Omental fat pad (tissue), 4 donors: ENCODE measurements around the gene SH2D3A. TPM values are rescaled to one million over a fixed set of nuclear protein-coding genes. Genes with fewer than 3 reads are reported as not detected.

Experiments used
- ATAC-seq: fragments of 150-250 bp; one replicate; pipeline ENCODE4 v1.9.1; 2016; ENCODE audit warnings: mild to moderate bottlenecking, moderate library complexity; ENCODE audit not compliant: low FRiP score
- DNase-seq: peaks from one replicate; pipeline ENCODE4 v3.0.0-alpha.2; 2019; ENCODE audit warnings: low spot score
- total RNA-seq, 4 donors: library from RNA; depleted of rRNA; stranded (reverse); fragments of >200 nt; gene quantifications; one replicate each; pipeline ENCODE4 v1.1.0, GENCODE V29; 2016
- TF ChIP-seq, protein P1 (sequence below), 3 donors: fragments of 450-650 bp; IDR thresholded peaks; one replicate each; pipeline ENCODE4 v1.5.1; 2016 to 2017; ENCODE audit warnings: antibody characterized with exemption in 3 of 3, mild to moderate bottlenecking in 3 of 3, moderate library complexity in 2 of 3

SH2D3A gene
- total RNA-seq, 4 donors from 2014 or later, result 1.3 to 3.4 (median 2.0) TPM; not detected in 1

DNA sequence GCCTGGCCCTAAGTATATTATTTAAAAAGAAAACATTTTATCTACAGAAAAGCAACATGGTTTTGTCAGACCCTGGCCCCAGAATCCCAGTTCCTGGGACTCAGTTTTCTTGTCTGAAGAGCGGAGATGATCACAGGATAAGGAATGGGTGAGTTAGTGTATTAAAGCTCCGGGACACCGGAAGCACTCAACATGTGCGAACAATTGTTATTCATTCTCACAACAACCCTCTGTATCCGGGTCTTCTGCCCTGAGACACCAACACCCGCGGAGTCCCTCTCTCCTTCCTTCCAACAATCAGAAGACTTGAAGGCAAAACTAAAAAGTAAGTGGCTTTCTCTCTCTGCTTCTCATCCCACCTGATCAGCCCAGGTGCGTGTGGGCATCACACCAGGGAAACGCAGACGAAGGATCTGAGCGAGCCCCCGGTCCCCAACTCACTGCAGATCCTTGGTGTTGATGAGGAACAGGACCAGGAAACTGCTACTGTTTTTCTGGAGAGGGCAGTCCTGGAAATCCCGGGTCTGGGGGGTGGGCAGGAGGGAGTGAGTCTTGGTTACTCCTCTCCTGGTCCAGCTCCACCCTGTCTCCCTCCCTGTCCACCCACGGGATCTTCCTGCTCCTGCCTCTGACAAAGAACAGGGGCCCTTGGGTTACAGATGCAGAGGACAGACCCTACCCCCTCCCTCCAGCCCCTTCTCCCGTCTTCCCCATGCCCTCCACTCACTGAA lies 31.9 kb downstream of the SH2D3A start:
- TF ChIP-seq, protein P1, sequence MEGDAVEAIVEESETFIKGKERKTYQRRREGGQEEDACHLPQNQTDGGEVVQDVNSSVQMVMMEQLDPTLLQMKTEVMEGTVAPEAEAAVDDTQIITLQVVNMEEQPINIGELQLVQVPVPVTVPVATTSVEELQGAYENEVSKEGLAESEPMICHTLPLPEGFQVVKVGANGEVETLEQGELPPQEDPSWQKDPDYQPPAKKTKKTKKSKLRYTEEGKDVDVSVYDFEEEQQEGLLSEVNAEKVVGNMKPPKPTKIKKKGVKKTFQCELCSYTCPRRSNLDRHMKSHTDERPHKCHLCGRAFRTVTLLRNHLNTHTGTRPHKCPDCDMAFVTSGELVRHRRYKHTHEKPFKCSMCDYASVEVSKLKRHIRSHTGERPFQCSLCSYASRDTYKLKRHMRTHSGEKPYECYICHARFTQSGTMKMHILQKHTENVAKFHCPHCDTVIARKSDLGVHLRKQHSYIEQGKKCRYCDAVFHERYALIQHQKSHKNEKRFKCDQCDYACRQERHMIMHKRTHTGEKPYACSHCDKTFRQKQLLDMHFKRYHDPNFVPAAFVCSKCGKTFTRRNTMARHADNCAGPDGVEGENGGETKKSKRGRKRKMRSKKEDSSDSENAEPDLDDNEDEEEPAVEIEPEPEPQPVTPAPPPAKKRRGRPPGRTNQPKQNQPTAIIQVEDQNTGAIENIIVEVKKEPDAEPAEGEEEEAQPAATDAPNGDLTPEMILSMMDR (IDR thresholded peaks at IDR 0.05), result no peak
- ATAC-seq (no peak), DNase-seq (no peak)

DNA sequence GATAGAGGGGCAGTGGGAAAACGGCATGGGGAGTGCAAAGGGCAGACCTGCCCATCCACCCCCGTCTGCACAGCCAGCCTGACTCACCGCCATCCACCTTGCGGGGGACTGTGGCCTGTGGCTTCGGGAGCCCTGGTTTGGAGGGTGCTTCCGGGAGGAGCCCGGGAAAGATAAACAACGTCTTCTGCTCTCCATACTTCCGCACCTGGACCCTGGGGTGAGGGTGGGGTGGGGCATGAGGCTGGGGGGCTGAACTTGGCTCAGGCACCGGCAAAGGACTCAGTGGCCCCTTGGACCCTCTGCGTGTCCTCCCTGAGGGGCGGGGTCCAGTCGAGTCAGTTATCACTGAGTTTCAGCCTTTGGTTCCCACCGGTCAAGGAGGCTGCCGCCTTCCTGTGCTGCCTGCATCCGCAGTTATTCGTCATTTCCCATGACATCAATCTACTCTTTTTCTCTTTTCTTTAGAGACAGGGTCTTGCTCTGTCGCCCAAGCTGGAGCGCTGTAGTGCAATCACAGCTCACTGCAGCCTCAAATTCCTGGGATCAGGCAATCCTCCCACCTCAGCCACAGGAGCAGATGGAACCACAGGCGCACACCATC lies 33.0 kb downstream of the SH2D3A start:
- DNase-seq (no peak), ATAC-seq (no peak)
- TF ChIP-seq, protein P1 (IDR thresholded peaks at IDR 0.05), result no peak

DNA sequence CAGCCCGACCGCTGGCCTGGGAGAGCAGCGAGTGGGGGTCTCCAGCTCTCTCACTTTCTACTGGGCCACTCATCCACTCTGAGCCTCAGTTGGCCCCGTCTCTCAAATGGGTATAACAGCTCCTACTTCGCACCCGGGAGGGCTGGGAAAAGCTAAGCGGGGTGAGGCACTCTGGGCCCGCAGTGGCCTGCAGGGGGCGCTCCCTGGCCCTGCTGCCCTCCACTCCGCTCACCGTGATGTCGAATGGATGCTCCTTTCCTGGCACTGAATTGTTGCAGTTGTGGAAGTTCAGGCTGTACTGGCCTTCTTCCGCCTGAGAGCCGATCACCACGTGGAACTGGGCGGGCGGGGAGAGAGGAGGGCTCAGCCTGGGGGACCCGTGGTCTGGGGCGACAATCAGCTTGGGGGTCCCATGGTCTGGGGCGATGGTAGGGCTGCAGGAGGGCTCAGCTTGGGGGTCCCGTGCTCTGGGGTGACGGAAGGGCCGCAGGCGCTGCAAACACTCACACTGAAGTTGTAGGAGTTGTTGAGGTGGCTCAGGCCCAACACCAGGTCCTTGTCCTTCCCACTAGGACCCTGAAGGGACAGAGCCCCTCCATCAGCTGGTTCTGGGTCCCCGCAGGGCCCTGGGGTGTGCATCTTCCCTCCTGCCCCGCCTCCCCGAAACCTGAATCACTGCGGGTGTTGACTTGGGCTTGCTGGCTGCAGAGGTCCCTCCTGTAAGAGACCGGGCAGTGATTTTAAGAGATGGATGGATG lies 33.7 kb downstream of the SH2D3A start:
- DNase-seq, result no peak
- ATAC-seq, result no peak
- TF ChIP-seq, protein P1 (IDR thresholded peaks at IDR 0.05), result no peak

DNA sequence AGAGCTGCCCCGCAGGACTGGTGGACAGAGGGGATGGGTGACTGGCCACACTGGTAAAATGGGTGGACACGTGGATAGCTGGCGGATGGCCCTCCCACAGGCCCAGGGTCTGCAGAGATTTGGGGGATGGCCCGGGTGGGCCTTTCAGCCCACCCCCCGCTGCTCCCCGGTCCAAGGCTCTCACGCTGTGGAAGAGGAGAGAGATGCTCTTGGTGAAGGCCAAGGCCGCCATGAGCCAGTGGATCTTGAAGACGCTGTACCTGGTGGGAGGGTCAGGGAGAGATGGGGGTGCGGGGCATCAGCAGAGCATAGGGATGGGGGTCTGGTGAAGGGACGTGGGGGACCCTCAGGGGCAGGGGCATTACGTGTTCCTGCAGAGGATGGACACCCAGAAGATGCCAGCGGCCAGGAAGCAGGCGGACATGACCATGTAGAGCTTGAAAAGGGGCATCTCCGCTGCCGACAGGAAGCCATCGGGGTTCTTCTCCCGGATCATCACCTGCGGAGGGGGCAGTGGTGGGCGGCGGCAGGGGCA lies 34.4 kb downstream of the SH2D3A start:
- TF ChIP-seq, protein P1 (IDR thresholded peaks at IDR 0.05), result no peak
- DNase-seq (no peak), ATAC-seq (no peak)

DNA sequence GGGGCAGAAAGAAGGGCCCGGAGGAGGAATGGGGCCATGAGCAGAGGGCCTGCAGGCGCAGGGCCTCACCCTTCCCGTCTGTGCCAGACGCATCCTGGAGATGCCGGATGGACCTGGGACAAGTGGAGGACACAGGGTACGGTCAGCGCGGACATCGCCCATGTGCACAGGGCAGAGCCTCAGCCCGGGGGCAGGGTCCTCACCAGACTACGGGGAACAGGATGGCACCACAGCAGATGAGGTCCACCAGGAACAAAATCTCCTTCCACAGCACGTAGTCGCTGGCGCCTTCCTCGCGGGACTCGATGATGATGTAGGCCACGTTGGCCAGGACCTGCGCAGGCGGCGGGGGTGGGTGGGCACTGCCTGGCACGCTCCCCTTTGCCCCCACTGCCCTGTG lies 35.4 kb downstream of the SH2D3A start:
- TF ChIP-seq, protein P1 (IDR thresholded peaks at IDR 0.05), result no peak
- ATAC-seq, result no peak
- no peak for DNase-seq

DNA sequence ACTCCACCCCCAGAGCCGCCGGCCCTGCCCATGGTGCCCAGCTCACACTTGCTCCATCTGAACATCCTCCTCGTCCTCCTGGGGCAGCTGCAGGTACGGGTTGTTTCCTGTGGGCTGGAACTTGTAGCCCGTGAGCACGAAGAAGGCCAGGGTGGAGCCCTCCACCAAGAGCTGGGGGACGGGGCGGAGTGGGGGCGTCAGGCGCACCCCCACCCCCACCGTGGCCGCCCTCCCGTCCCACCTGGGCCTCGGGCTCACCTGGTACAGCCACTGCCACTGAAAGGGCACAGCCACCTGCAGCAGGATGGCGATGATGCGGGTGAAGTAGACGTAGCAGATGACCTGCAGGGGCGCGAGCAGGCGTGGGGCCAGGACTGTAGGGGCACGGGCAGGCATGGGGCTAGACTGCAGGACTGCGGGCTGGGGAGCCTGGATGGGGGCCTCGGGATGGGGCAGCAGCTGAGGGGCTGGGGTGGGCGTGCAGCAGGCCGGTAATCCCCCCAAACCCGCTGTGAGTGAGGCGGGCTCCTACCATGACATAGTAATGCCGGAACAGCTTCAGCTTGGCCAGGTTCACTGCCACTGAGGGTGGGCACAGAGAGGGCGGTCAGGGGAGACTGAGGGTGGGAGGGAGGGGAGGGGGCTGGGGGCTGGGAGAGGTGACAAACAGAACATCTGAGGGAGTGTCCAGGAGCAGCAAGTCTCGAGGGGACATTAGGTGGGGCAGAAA lies 36.1 kb downstream of the SH2D3A start:
- ATAC-seq (no peak), DNase-seq (no peak)
- TF ChIP-seq, protein P1 (IDR thresholded peaks at IDR 0.05), result no peak
